DOHH2 (cell line): ENCODE data around the gene GRID2.

Source experiments
- H3F3A ChIP-seq: fragments of 200-600 bp; sonication (generic), shearing (Covaris generic); 2 replicates; pipeline ENCODE4 v1.6.0; 2016; ENCODE audit warnings: antibody characterized with exemption, mild to moderate bottlenecking; ENCODE audit not compliant: control insufficient read depth, insufficient read depth
- H3K27ac ChIP-seq: fragments of 200-600 bp; sonication (generic); 2 replicates; pipeline ENCODE4 v1.5.1; 2014; ENCODE audit warnings: low read depth, mild to moderate bottlenecking, low read length, moderate library complexity
- H3K27me3 ChIP-seq: fragments of 200-600 bp; sonication (generic); 2 replicates; pipeline ENCODE4 v1.6.1; 2014; ENCODE audit warnings: mild to moderate bottlenecking, low read length, mixed read lengths; ENCODE audit not compliant: control insufficient read depth
- H3K36me3 ChIP-seq: fragments of 200-600 bp; sonication (generic); 2 replicates; pipeline ENCODE4 v1.6.1; 2014; ENCODE audit warnings: mild to moderate bottlenecking, low read length, moderate library complexity, mixed read lengths; ENCODE audit not compliant: control insufficient read depth
- H3K4me1 ChIP-seq: fragments of 200-600 bp; sonication (generic); 2 replicates; pipeline ENCODE4 v1.6.1; 2014; ENCODE audit warnings: mild to moderate bottlenecking, low read length, mixed read lengths; ENCODE audit not compliant: control insufficient read depth
- H3K4me2 ChIP-seq: fragments of 200-600 bp; sonication (generic); 2 replicates; pipeline ENCODE4 v1.6.0; 2014; ENCODE audit warnings: mild to moderate bottlenecking, low read length, moderate library complexity
- H3K4me3 ChIP-seq: fragments of 200-600 bp; sonication (generic); 2 replicates; pipeline ENCODE4 v1.5.1; 2014; ENCODE audit warnings: mild to moderate bottlenecking, low read length, mixed read lengths
- H3K79me2 ChIP-seq: fragments of 200-600 bp; sonication (generic); 2 replicates; pipeline ENCODE4 v1.6.1; 2014; ENCODE audit warnings: mild to moderate bottlenecking, low read length, mixed read lengths; ENCODE audit not compliant: control insufficient read depth
- H3K9me2 ChIP-seq: fragments of 200-600 bp; sonication (generic); replicated peaks from 2 replicates; pipeline ENCODE4 v1.6.1; 2014; ENCODE audit warnings: mild to moderate bottlenecking, low read length, mixed read lengths; ENCODE audit not compliant: control insufficient read depth
- H3K9me3 ChIP-seq: fragments of 200-600 bp; sonication (generic); 2 replicates; pipeline ENCODE4 v1.6.1; 2014; ENCODE audit warnings: antibody characterized with exemption, low read length, mixed read lengths; ENCODE audit not compliant: control insufficient read depth, insufficient read depth
- H4K20me1 ChIP-seq: fragments of 200-600 bp; sonication (generic); 2 replicates; pipeline ENCODE4 v1.6.0; 2014; ENCODE audit warnings: low read depth, mild to moderate bottlenecking, antibody characterized with exemption, low read length, moderate library complexity; ENCODE audit not compliant: control insufficient read depth, insufficient read depth
- EZH2phosphoT487 ChIP-seq: fragments of 200-600 bp; sonication (generic); IDR thresholded peaks from 2 replicates; pipeline ENCODE4 v1.6.1; 2017; ENCODE audit warnings: borderline replicate concordance, mild to moderate bottlenecking, antibody characterized with exemption, low read length, moderate library complexity, mixed read lengths
- TF ChIP-seq, protein P1 (sequence below): fragments of 200-600 bp; sonication (generic); IDR thresholded peaks from one replicate; pipeline ENCODE4 v1.5.1; 2014; ENCODE audit warnings: antibody characterized with exemption, mild to moderate bottlenecking, low read depth, low read length; ENCODE audit not compliant: poor library complexity, severe bottlenecking

The GRID2 gene

DNA sequence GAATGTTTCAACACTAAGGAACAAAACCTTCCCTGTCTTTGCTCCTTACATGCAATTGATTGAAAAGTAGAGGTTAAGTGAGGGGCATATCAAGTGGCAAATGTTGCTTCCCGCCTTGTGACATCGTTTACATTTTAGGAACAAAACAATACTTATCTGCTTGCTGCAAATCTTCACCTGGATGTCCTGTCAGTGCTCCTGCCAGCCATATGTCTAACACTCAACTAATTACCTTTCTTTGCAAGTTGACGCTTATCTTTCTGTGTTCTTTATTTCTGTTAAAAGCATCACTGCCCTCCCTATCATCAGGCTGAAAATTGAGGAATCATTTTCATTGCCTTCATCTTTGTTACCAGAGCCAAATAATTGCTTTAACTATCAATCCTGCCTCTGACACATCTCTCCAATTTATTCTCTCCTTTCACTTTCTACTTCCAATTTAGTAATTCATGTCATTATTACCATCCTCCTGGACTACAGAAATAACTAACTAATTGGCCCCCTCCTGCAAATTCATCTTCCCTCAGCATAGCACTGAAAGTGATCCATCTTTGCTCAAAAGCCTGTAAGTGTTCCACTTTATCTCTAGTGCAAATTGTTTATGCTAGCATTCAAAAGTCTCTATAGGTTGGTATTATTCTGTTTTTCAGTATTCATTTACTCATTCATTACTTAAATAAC lies 1226.1 kb downstream of the GRID2 start:
- no peaks in the 10 kb centered on the region for H3K27me3 ChIP-seq
- H3K9me3 ChIP-seq, result no peaks in the 10 kb centered on the region
- H3K4me2 ChIP-seq, result no peak overlapping the region
- H3K36me3 ChIP-seq, result no peaks in the 10 kb centered on the region
- H3K9me2 ChIP-seq, result no peaks in the 10 kb centered on the region
- no peak overlapping the region for H3K4me3 ChIP-seq
- no peaks in the 10 kb centered on the region for H4K20me1 ChIP-seq
- no peaks in the 10 kb centered on the region for H3K4me1 ChIP-seq
- H3F3A ChIP-seq, result no peaks in the 10 kb centered on the region
- no peak overlapping the region for H3K27ac ChIP-seq
- no peak for TF ChIP-seq EZH2phosphoT487
- TF ChIP-seq, protein P1, sequence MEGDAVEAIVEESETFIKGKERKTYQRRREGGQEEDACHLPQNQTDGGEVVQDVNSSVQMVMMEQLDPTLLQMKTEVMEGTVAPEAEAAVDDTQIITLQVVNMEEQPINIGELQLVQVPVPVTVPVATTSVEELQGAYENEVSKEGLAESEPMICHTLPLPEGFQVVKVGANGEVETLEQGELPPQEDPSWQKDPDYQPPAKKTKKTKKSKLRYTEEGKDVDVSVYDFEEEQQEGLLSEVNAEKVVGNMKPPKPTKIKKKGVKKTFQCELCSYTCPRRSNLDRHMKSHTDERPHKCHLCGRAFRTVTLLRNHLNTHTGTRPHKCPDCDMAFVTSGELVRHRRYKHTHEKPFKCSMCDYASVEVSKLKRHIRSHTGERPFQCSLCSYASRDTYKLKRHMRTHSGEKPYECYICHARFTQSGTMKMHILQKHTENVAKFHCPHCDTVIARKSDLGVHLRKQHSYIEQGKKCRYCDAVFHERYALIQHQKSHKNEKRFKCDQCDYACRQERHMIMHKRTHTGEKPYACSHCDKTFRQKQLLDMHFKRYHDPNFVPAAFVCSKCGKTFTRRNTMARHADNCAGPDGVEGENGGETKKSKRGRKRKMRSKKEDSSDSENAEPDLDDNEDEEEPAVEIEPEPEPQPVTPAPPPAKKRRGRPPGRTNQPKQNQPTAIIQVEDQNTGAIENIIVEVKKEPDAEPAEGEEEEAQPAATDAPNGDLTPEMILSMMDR, result no peak
- H3K79me2 ChIP-seq, result no peaks in the 10 kb centered on the region

DNA sequence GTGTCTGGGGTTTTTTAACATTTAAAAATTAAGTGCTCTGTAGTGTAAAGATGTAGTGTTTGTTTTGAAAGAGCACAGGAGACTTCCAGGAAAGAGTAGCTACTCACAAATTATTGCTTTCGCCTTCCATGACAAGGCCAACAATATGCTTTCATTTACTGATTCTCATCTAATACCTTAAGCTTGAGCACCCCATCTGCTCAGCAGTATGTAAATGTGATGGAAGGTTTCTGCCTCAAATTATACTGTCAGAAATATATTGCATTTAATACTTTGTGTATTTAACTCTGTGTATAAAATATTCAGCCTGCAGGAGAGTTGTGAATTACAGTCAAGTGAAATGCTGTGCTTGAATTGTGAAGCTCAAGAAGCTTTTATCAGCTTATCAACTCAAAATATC lies 1228.5 kb downstream of the GRID2 start:
- H3K79me2 ChIP-seq, result no peaks in the 10 kb centered on the region
- no peak overlapping the region for H3K27ac ChIP-seq
- H3K4me1 ChIP-seq, result no peaks in the 10 kb centered on the region
- H4K20me1 ChIP-seq, result no peaks in the 10 kb centered on the region
- no peaks in the 10 kb centered on the region for H3K9me3 ChIP-seq
- no peak for TF ChIP-seq EZH2phosphoT487
- TF ChIP-seq, protein P1, result no peak
- no peaks in the 10 kb centered on the region for H3F3A ChIP-seq
- H3K27me3 ChIP-seq, result no peaks in the 10 kb centered on the region
- no peak overlapping the region for H3K4me3 ChIP-seq
- H3K4me2 ChIP-seq, result no peak overlapping the region
- H3K36me3 ChIP-seq, result no peaks in the 10 kb centered on the region
- H3K9me2 ChIP-seq, result no peaks in the 10 kb centered on the region

DNA sequence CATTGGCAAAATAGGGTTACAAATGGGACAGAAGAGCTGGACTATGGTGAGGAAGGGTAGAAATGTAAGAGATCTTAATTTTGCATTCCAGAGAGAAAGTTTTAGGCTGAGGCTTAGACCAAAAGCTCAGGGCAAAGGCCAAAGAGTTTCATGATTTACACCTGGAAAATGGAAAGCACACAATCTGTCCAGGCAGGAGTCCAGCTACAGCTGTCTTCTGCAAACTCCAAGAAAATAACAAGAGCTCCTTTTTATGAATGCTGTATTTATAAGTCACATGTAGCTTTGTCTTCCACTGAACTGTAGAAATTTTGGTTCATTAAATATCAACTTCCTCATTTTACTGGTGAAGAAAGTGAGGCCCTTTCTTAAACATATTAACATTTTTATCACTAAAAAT lies 1236.8 kb downstream of the GRID2 start:
- Histone ChIP-seq H4K20me1 (no peaks in the 10 kb centered on the region), H3K27me3 (no peaks in the 10 kb centered on the region), H3K4me2 (no peak overlapping the region), H3K4me1 (no peaks in the 10 kb centered on the region), H3K27ac (no peak overlapping the region), H3K9me2 (no peaks in the 10 kb centered on the region), H3K79me2 (no peaks in the 10 kb centered on the region), H3K4me3 (no peak overlapping the region), H3K36me3 (no peaks in the 10 kb centered on the region), H3K9me3 (no peaks in the 10 kb centered on the region), H3F3A (no peaks in the 10 kb centered on the region)
- TF ChIP-seq, protein P1, result no peak
- TF ChIP-seq EZH2phosphoT487, result no peak
